Activated naive CD4-positive, alpha-beta T cell treated with anti-CD3 and anti-CD28 coated beads, Interleukin-2, amount 50 U/mL, for 16 hours (primary cell): Measurements from ENCODE around the gene PPP1R13L.
A peak's percentile ranks its signal among the peaks of the same experiment; 100 is the strongest.

Source experiments
- DNase-seq: peaks from one replicate; pipeline ENCODE4 v3.0.0-alpha.2; 2020

PPP1R13L gene

DNA sequence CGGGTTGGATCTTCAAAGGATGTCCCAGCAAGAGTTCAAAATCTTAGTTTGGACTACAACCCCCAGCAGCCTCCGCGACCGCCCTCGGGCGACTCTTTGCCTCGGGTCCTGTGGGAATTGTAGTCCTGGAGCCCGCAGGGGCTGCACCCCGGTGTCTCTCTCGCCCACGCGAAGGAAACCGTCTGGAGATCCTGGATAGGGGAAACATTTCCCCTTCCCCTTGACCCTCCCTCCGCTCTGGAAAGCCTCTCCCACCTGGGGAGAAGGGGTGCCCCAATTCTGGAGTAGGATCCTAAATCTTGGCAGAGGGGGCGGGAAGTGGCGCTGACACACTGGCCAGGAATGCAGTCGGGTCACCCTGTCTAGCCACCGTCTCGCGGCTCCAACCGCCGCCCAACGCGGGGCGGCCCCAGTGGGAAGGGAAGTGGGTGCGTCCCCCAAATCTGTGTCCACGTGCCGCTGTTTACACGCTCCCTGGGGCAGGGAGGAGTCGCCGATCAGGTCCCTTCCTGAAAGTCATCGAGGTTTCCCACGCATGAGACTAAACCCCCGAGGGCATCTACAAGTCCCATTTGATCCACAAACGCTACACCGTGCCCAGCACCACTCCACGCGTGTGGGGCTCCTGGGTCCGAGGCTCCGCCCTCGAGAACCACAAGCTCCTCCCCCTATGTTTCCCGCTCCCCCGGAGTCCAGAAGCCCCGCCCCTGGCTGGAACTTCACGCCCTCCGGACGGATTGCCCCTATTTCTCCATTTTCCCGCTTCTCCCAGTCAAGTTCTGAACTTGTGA, 761 bp upstream of the PPP1R13L start:
- DNase-seq, result peak; percentile 86

DNA sequence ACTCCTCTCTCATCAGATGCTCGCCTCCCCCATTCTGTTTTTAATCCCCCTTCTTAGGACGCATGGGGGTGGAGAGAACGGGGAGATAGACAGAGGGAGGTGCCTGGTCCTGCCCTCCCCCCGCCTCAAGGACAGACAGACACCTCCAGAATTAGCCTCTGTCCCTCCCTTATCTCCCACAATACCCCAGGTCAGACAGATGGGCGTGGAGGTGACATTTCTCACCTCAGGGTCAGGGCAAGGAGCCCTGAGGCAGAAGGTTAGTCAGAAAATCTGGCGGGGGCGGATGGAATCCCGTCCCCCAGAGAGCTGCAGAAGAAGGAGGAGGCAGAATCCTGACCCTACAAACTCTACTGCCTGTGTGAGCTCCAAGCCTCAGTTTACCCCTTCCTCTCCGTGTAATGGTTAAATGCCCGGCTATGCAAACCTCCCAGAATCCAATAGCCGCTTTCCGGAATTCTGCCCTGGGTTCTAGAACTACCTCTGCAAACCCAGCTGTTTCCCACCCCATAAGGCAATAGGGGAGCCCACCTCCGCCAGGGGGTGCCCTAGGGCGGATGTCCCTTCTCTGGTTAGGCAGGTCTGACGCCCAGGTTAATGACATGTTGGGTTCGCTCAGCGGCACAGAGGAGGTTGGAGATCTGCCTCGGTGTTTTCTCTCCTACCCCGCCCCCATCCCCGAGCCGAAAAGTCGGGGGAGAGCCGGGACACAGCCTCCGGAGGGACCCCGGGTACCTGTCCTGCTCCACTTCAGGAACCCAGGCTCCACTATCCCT, 900 bp downstream of the PPP1R13L start:
- DNase-seq, result peak; percentile 63

DNA sequence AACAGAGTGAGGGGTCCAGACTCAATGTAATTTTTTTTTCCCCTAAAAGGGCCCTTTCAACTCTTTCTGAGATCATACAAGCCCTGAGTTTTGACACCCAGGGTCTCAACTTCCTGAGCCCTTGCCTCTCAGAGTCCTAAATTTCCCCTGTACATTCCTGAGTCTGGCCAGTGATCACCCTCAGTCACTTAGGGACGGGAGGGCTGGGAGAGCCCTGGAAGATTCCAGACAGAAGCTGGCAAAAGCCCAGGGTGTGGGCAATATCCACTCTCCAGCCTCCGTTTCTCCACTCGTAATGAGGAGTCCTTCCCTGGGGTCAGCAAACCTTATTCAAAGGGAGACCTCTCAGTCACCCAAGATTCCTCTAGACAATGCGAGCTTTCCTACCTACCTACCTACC, 1.6 kb downstream of the PPP1R13L start:
- DNase-seq, result no peak

DNA sequence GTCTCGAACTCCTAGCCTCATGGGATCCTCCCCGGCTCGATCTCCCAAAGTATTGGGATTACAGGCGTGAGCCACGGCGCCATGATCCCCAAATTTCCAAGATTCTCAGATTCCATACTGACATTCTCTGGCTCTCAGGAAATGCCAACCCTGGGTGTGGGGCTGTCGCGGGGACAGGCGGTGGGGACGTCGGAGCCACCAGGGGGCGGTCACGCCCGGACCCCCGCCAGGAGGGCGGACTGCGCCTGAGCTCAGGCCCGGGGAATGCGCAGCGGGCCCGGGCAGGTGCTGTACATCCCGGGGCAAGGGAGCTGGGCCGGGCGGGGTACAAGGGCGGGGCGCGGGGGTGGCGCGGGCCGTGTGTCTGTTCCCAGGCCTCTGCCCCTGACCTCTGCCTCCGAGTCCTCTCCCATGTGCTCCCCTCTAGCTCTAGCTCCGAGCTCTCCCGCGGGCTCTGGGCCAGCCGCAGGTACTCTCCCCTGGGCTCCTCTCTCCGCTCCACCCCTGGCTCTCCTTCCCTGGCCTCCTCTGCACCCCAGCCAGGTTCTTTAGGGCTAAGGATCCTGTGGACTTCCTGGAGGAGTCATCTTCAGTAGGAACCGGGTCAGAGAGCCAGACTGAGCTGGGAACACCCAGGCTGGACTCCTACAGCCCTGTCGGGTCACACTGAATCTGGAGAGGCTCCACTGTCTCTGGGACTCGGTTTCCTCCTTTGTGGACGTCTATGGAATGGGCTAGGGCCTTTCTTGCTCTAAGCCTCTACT, 2.4 kb downstream of the PPP1R13L start:
- DNase-seq, result peak; percentile 41

DNA sequence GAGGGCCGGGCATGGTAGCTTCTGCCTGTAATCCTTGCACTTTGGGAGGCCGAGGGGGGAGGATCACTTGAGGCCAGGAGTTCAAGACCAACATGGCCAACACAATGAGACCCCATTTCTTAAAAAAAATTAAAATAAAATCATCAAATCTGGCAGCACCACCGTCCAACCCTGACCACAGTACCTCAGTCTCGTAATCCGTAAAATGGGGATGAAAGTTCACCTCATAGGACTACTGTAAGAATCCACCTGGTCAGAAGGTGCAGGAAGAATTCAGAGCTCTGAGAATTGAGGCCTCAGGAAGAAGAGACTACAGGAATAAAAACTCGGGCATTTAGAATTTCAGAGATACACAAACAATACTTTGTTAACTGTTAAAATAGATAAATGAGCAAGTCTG, 3.1 kb downstream of the PPP1R13L start:
- DNase-seq, result no peak

DNA sequence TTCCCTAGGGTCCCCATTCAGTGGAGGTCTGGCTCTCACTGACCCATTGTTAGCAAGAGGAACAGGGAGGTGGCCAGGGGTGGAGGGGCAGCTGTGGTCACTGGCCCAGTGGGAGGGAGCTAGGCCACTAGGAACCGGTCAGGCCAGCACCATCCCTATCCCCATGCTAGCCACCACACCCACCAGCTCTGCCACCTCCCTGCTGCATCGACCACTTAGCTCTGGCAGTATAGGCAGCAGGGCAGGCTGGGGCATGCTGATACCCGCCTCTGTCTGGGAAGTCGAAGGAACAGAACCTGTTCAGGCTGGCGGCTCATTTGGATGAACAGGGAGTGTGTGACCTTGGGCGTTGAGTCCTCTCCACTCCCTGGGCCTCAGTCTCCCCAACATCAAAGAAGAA, 4.7 kb downstream of the PPP1R13L start:
- DNase-seq, result no peak

DNA sequence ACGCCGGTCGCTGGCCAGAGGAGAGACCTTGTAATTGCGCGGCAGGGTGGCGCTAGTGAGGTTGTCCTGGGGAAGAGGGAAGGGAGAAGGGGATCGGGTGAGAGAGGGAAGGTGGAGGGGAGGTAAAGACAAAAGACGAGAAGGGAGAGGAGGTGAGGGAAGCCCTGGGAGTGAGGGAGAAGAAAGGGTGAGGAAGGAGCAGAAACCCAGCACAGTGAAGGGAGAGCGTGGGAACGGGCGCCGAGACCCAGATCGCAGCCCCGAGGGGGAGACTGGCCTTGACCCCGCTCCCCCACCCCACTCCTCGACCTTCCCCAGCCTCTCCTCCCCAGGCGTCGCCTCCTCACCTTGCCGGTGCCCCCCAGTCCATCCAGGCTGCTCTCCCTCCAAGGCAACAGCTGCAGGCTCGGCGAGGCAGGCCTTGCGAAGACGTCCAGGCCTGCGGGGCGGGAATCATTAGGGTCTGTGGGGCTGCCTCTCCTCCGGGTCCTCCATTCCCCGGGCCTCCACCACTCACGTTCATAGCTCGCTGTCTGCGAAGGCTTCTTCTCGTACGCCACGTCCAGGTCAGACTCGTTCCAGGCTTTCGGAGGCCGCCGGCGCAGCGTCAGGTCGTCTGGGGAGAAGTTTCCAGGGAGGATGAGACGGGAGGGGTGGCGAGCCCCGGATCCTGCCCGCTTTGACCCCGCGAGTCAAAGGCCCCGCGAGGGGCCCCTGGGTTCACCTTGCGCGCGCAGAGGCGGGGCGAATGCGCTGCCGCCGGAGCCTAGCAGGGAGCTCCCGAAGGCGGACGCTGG, 8.8 kb downstream of the PPP1R13L start:
- no peak for DNase-seq

DNA sequence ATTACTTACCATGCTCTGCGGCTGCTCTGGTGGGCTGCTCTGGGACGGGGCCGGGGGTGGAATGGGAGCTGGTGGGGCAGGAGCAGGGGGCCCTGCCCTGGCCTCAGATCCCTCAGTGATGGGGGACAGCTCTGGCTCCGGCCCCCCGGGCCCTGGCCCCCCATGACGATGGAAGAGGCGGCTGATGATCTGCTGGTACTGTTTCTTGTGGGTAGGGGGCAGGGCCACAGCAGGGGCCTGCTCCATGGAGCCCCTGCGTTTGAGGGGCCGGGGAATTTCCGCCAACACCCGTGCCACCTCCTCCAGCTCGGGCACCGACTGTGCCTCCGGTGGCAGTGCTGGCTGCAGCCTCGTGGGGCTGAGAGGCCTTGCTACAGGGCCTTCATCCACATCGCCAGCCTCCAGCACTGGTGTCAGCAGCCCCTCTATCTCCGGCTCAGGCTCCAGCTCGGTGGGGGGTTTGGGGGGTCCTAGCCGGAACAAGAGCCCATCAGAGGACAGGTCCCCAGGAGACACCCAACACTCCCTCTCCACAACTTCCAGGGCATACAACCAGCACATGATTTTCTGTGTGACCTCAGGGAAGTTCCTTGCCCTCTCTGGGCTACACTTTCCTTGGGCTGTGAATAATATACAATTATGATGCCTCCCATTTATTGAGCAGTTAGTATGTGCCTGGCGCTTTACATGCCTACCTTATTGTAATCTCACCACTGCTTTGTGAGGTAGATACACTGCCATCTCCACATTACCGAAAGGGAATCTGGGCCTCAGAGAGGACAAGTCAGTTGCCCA, 12.8 kb downstream of the PPP1R13L start:
- no peak for DNase-seq

DNA sequence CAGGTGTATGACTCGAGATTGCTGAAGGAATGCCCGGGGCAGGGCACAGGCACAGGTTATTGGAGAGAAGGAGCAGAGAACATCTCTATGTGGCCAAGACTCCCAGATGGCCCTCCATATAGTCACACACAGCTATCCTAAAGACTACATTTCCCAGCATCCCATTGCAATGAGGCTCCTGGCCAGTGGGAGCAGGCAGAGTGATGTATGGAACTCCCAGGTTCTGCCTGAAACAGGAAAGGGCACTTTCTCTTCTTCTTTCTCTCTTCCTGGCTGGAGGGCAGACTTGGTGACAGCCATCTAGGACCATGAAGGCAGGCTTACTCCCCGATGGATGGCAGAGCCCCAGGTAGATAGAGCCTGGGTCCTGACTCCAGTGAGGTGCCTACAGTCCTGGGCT, 13.5 kb downstream of the PPP1R13L start:
- no peak for DNase-seq

DNA sequence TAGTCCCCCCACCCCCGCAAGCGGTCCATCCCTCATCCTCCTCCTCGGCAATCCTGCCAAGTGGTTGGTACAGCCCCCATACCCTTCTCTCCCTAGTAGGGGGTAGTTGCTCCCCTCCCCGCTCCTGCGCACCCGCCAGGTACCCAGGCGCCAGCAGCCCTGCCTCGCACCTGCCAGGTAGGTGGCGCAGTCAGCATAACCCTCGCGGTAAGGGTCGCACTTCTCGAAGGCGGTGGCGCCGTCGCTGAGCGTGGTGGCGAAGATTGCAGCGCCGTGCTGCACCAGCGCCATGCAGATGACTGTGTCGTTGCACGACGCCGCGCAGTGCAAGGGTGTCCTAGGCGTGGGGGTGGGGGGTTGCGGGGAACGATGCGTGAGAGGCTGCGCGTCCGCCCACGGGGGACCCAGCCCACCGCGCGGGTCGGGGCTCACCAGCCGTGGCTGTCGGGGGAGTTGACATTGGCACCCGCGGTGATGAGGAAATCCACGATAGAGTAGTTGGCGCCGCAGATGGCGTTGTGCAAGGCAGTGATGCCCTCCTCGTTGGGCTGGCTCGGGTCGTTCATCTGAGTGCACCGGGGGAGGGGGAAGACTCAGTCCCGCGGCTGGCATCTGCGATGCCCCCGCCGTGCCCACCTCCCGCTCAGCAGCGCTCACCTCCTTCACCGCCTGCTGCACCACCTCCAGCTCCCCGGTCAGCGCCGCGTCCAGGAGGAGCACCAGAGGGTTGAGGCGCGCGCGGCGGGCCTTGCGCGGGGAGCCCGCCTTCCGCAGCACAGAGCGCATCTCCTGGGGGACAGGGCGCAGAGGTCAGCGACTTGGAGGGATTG, 19.3 kb downstream of the PPP1R13L start:
- no peak for DNase-seq

DNA sequence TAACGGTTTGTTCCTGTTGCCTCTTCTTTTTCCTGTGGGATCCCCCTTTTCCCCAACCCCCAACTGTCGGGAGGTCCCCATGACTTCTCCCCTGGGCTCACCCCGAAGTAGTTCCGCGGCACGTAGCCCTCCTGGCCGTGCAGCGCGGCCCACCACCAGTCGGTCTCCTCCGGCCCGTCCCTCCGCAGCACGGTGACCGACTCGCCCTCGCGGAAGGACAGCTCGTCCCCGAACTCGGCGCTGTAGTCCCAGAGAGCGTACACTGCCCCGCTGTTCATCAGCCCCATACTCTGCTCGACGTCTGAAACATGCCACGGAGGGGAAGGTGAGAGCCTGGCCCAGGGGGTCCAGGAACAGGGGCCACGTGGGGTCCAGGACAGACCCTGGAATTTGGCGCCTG, 22.4 kb downstream of the PPP1R13L start:
- no peak for DNase-seq

DNA sequence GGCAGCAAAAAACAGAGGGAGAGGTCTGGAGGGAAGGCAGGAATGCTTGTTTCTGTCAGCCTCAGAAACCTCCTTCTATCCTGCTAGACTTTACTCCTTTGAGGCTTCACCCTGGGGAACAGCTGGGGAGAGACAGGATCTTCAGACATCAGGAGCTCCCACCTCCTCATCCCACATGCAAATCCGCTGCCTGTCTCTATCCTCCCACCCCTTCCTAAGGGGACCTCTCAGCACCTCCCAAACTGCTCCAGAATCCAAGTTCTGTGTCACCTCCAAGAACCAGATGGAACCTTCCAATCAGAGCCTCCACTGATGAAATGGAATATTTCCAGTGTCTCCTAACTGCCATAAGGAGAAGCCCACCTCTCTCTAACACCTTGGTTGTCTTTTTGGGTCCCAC, 24.8 kb downstream of the PPP1R13L start:
- DNase-seq, result no peak

DNA sequence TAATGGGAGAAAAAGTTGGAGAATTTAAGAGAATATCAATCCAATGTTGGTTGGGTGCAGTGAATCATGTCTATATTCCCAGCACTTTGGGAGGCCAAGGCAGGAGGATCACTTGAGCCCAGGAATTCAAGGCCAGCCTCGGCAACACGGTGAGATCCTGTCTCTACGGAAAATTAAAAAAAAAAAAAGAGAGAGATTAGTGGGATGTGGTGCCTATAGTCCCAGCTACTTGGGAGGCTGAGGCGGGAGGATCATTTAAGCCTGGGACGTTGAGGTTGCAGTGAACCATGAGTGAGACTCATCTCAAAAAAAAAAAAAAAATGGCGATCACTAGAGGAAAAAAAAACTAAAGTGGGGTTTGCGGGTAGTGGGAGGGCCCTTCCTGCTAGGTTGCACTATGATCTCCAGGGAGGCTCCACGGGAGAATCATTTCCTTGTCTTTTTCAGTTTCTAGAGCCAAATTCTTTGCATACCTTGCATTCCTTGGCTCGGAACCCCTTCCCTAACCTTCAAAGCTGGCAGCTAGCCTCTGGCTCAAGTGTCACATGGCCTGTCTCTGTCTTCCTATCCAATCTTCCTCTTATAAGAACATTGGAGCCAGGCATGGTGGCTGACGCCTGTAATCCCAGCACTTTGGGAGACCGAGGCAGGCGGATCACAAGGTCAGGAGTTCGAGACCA, 28.7 kb downstream of the PPP1R13L start:
- no peak for DNase-seq

DNA sequence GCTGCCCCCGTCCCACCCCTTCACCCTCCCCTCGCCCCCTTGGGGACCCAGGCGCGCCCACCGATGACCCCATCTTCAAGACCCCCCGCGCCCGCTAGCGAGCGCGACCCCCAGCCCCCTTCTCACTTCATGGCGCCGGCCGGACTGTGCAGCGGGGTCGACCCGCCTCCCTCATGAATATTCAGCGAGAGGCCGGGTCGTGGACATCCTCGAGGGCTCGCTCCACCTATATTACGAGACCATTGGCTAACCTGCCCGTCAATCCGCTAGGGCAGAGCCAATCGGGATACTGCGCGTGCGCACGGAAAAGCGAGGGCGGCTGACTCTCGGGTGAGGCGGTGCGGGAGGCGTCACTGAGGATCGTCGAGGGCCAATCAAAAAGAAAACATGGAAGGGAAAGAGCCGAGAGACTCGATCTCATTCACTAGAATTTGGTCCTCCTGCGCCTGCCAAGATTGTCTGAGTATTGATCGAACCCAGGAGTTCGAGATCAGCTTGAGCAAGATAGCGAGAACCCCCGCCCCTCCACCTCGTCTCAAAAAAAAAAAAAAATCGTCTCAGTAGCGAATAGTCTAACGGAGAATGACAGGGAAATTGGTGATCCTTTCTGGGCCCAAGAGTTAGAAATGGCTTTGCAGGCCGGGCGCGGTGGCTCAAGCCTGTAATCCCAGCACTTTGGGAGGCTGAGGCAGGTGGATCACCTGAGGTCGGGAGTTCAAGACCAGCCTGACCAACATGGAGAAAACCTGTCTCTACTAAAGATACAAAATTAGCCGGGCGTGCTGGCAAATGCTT, 34.3 kb downstream of the PPP1R13L start, which contains the start of gene ERCC2:
TSS of gene ERCC2 (minus strand) at position 164 of the 795 bp plus-strand sequence. CDS start at position 131, 33 bp downstream.
- DNase-seq, result peak; percentile 100

DNA sequence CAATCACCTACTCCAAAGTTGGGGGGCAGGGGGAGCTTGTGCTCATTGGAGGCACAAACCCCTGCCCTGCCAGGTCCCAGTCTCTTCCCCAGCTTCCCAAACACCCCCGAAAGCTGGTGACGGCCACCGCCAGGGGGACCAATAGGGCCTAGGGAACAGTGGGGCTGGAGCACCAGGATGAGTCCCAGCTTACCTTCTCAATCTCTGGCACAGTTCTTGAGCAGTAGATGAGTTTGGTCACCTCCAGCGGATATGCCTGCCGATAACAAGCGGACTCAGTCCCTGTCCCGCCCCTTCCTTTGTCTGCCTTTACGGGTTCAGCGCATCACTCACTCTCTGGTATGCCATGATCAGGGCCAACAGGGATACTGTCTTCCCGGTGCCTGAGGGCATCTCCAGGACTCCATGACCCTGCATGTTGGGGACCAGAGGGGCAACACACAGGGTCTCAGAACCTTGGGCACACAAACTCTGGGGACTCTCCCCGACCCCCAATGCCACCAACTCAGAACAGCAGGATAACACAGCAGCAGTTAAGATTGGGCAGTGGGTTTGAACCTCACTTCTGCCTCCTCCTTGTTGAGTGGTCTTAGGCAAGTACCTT, 36.0 kb downstream of the PPP1R13L start:
- DNase-seq, result no peak

DNA sequence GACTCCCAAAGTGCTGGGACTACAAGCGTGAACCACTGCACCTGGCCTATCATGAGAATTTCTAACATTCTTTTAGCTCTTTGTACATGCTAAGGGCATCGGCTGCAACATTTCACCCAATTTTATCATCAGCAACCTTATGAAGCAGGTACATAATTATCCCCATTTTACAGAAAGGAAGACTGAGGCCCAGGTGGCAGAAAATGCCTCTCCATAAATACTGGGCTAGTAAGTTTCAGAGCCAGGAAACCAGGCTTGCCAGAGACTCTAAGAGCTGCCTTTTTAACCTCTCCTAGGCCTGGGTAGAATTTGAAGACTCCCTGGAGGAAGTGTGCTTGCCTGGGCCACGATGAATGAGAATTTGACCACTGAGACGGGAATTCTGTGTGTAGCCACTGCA, 36.7 kb downstream of the PPP1R13L start:
- DNase-seq, result no peak

DNA sequence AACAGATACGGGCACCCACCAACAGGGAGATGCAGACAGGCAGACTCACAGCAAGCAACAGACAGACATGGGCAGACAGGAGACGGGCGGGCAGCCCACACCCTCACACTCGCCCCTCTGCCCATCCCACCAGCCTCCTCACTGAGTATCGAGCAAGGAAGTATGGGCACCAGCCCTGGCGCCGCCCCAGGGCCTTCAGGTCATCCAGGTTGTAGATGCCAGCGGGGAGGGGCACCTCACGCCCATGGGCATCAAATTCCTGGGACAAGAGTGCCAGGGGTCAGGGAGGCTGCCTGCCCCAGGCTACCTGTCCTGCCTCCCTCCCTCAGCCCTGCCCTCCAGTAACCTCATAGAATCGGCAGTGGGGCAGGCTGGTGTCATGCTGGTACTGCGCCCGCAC, 40.2 kb downstream of the PPP1R13L start:
- DNase-seq, result no peak

DNA sequence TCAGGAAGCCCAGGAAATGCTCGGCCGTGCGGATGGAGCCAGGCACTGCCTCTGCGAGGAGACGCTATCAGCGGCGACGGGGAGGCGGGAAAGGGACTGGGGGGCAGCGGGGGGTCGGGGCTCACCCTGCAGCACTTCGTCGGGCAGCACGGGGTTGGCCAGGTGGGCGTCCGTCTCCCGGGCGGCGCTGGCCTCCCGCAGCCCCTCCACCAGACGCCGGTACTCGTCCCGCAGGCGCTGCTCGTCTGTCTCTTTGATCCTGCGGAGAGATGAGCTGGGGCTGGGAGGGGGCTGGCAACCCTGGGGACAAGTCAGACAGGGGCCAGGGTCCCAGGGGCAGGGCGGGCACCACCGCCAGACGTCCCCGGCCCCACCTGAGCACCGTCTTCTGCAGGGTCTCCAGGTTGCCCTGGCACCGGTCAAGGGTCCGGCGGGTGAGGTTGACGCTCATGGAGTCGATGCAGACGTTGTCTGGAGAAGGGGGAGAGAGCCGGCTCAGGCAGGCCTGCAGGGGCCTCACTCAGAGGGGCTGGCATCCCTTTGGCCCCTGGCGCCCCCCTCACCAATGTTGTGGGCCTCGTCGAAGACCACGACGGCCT, 40.9 kb downstream of the PPP1R13L start:
- DNase-seq, result no peak

DNA sequence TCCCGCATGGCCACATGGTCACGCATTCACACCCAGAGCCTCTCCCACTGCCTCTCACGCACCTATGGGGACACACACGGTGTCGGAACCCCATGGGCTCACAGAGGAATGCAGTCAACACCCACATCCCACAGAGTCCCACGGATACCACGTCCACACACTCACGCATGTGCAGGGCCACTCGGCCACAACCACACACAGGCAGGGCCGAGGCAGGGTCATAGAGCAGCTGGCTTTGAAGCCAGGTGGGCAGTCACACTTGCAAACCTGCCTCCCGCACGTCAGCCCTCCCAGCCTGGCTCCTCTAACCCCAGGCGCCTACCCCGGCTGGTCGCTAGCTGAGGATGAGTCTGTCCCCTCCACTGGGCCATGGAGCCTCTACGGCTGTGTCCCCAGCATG, 42.6 kb downstream of the PPP1R13L start:
- no peak for DNase-seq
